Left hindlimb (tissue), 1 donor: ENCODE data around the gene MPC2.

Source experiments
- DNase-seq: peaks from one replicate; pipeline ENCODE4 v3.0.0-alpha.2; 2018

The MPC2 gene

DNA sequence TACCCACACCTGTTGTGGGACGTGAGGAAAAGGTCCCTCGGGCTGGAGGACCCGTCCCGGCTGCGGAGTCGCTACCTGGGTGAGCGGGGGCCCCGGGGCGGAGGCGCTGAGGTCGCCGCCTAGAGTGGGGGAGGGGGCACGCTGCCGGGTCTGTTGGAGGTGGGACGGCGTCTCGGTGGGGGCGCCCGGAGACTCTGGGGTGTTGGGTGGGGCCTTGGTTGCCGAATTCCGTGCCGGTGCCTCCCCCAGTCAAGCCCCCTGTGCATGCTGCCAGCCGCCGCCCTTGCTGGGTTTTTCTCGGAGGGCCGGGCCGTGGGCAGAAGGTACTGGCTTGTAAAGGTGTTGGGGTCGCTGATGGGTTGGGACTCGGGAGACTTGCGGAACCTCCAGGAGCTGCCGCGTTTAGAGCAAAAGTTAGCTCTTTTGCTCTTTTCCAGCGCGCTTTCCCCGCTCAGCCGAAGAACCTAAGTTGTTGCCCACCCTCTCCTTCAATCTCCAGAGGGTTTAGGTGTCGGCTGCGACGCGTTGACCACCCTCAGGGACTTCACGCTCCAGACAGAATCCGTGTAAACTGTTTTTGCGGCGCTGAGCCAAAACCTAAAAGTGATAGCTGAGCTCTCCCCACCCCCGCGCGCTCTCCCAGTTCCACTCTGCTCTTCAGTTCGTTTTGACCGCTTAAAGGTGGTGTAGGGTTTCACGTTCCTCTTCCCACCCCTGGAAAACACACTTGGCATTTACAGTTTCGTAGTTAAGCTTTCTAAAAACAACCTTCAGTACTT, at the start of gene MPC2:
Gene MPC2, minus strand, starts transcription at position 143 of the 779 bp plus-strand sequence. CDS start 1,231 bp downstream, outside the sequence.
- peak; percentile 79 for DNase-seq

DNA sequence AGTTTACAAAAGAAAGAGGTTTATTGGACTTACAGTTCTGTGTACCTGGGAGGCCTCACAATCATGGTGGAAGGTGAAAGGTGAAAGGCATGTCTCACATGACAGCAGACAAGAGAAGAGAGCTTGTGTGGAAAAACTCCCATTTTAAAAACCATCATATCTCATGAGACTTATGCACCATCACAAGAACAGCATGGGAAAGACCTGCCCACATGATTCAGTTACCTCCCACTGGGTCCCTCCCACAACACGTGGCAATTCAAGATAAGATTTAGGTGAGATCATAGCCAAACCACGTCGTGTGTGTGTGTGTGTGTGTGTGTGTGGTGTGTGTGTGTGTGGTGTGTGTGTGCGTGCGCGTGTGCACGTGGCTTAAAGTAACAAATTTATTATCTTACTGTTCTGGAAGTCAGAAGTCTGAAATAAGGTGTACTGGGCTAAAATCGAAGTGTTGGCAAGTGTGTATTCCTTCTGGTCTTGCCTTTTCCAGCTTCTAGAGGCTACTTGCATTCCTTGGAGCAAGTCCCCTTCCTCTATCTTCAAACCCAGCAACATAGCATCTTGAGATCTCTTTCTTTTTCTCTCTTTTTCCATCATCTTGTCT, 48.1 kb upstream of the MPC2 start:
- no peak for DNase-seq

DNA sequence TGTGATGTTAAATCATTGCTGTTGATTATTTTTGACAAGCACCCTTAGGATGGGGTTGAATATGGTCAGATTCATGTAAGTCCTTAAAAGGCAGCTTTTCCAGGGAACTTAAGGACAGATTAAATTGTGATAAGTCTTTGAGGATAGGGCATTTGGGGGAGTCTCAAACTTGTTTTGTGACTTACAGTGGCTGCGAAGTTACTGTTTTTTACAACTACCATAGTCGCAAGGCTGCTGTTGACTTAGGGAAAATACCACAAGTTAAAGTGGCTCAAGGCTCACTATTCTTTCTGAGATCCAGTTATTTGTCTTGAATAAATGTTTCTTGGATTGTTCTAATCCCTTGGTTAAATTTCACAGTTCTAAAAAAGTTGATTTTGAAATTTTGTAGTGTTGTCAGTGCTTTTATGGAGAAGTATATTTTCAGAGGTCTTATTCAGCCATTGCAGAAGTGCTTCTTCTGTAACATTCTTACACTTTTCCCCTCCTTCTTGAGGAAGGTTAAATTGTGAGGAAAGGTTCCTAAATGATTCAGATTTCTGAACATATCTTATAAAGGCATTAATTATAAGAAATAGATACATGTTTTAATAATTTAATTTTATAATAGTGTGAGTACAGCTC, 47.0 kb upstream of the MPC2 start:
- DNase-seq = no peak

DNA sequence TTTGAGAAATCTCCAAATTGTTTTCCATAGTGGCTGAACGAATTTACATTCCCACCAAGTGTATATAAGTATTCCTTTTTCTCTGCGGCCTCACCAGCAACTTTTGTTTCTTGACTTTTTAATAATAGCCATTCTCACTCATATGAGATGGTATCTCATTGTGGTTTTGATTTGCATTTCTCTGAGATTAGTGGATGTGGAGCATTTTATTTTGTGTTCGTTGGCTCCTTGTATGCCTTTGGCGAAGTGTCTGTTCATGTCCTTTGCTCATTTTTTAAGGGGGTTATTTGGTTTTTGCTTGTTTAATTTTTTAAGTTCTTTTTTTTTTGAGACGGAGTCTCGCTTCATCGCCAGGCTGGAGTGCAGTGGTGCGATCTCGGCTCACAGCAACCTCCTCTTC, 45.1 kb upstream of the MPC2 start:
- no peak for DNase-seq

DNA sequence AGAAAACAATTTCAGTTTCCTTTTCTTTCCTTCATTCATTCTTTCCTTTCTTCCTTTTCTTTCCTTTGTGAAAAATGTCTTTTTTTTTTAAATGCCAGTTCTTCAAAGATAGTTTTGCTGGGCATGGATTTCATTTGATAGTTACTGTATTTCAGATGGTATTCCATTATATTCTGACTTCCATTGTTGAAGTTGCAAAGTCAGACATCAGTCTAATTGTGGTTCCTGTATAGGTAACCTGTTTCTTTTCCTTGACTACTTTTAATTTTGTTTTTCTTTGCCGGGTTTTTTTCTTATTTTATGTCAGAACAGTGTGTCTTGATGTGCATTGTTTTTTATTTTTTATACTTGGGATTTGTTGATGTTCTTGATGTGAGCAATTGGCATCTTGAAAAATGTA, 40.4 kb upstream of the MPC2 start:
- no peak for DNase-seq

DNA sequence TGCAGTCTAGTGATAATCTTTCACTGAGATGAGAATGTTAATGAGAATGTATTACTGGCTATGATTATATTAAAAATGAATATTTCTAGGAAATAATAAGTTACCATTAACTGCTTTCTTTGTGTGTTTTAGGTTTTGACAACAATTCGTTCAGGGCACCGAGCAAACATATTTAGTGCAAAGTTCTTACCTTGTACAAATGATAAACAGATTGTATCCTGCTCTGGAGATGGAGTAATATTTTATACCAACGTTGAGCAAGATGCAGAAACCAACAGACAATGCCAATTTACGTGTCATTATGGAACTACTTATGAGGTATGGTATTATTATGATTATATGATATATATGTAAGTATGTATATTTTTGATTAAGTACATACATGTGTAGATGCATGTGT, 37.8 kb upstream of the MPC2 start:
- no peak for DNase-seq

DNA sequence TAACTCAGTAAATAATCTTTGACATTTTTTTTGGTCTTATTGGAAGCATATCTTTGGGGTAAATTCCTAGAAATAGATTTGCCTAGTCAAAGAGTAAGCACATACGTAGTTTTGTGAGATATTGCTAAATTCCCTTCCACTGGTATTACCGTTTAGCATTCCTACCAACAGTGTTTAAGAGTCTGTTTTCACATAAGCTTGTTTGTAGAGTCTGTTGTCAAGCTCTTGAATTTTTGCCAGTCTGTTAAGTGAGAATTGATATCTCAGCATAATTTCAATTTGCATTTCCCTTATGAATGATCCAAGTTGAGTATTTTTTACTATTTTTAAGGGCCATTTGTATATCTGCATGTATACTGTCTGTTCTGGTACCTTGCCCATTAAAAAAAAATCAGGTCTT, 37.0 kb upstream of the MPC2 start:
- DNase-seq = no peak

DNA sequence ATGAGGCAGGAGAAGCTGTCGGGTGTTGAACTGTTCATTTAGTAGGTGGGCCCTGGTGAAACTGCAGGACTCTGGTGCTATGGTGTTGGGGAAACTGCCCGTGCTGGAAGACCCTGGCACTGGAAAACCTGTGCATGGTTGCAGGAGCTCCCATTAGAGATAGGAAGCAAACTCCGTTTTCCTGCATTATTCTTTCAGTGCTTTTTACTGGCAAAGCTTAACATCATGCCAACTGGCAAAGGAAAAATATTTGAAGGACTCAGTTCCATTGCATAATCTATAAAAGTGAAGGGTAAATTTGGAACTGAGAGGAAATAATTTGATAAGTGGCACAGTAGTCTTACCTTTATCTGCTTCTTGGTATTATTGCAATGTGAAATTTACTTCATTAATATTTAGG, 31.7 kb upstream of the MPC2 start:
- DNase-seq = no peak

DNA sequence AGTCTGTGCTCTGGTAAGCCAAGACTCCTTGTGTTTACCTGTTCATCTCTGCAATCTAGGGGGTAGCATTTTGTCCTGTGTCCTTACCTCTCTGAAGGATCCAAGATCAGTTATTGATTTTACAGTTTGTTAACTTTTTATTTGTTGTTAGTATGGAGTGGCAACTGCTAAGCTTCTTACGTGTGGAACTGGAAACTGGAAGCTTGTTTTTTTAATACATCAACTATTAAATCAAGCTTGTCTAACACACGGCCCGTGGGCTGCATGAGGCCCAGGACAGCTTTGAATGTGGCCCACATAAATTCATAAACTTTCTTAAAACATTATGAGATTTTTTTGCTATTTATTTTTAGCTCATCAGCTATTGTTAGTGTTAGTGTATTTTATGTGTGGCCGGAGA, 29.2 kb upstream of the MPC2 start:
- DNase-seq = no peak

DNA sequence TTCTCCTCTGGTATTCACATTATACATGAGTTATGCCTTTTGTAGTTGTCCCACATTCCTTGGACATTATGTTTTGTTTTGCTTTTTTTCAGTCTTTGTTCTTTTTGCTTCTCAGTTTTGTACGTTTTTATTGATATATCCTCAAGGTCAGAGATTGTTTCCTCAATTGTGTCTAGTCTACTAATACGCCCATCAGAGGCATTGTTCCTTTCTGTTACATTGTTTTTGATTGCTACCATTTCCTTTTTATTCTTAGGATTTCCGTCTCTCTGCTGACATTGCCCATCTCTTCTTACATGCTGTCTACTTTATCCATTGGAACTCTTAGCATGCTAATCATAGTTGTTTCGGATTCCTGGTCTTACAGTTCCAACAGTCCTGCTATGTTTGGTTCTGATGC, 27.8 kb upstream of the MPC2 start:
- no peak for DNase-seq

DNA sequence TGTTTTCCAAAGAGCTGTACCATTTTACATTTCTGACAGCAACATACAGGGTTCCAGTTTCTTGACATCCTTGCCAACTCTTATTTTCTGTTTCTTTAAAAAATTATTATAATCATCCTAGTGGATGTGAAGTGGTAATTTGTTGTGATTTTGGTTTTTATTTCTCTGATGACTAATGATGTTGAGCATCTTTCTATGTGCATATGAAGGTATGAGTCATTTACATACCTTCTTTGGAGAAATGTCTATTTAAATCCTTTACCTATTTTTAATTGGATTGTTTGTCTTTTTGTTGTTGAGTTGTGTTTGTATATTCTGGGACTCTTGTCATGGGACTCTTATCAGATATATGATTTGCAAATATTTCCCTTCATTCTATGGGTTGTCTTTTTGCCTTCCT, 20.8 kb upstream of the MPC2 start:
- no peak for DNase-seq

DNA sequence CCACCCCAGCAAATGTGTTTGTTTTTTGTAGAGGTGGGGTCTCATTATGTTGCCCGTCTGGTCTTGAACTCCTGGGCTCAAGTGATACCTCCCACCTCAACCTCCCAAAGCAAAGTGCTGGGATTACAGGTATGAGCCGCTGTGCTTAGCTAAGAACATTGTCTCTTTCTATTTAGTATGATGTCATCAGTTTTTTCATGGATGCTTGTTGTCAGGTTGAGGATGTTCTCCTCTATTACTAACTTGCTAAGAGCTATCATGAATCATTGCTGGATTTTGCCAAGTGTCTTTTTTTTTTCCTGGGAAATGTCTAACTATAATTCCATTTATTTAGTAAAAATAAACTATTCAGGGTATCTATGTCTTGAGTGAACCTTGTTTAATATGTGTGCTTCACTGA, 19.0 kb upstream of the MPC2 start:
- no peak for DNase-seq

DNA sequence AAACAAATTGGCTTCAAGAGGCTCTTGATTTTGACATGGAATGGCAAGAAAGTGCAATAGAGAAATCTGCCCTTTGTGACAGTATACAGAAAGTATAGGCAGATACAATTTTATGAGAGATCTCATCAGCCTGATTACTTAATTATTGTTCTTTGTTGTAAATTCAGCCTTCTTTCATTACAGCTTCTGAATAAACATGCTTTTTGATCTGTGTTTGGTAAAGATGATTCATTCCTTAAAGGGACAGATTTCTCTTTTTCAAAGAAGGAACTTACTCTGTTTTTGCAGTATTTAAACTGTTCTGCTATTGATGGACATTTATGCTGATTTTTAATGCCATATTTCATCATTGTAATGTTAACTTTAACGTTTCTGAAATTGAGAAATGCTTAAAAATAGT, 13.7 kb upstream of the MPC2 start:
- DNase-seq = no peak

DNA sequence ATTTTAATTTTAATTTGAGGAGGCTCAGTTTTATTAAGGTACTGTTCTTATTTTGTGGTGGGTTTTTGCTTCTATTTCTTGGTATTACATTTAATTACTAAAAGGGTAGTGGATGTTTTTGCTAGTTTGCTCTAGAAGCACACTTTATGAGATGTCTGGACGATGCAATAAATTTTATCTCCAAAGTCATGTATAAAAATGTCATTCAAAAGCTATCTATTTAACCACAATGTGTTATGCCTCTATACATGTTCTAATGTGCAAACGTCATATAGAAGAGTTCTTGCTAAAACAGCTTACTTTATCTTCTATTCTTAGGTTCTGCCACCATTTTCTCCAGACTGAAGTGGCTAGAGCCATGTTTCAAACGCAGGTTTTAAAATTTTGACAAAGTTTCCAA, 12.9 kb upstream of the MPC2 start:
- DNase-seq = no peak

DNA sequence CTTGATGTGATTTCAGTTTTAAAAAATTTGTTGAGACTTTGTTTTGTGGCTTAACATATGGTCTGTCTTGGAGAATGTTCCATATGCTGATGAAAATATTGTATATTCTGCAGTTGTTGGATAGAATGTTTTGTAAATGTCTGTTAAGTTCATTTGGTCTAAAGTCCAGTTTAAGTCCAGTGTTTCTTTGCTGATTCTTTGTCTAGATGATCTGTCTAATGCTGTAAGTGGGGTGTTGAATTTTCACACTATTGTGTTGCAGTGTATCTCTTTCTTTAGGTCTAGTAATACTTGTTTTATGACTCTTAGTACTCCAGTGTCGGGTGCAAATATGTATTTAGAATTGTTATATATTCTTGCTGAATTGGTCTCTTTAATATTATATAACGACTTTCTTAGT, 10.9 kb upstream of the MPC2 start:
- no peak for DNase-seq

DNA sequence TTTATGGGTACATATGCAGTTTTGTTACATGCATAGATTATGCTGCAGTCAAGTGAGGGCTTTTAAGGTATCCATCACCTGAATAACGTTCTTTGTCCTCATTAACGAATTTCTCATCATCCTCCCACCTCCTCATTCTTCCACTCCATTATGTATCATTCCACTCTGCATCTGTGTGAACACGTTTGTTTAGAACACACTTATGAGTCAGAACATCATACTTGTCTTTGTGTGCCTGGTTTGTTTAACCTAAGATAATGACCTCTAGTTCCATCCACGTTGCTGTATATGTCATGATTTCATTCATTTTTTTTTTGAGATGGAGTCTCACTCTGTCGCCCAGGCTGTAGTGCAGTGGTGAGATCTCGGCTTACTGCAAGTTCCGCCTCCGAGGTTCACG, 6.7 kb upstream of the MPC2 start:
- no peak for DNase-seq

DNA sequence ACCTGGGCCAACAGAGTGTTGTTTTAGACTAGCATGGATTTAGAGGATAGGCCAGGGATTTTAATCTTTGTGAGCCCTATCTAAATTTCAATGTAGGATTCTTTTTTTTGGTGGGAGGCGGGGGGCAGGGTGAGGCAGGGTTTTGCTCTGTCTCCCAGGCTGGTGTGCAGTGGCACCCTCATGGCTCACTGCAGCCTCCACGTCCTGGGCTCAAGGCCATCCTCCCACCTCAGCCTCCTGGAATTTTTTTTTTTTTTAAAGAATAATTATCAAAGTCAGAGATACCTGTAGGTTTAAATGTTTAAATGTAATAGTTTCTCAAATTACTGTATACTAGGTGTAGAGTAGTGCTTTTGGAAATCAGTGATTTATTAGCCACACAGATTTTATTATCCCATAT, 3.4 kb upstream of the MPC2 start:
- no peak for DNase-seq

DNA sequence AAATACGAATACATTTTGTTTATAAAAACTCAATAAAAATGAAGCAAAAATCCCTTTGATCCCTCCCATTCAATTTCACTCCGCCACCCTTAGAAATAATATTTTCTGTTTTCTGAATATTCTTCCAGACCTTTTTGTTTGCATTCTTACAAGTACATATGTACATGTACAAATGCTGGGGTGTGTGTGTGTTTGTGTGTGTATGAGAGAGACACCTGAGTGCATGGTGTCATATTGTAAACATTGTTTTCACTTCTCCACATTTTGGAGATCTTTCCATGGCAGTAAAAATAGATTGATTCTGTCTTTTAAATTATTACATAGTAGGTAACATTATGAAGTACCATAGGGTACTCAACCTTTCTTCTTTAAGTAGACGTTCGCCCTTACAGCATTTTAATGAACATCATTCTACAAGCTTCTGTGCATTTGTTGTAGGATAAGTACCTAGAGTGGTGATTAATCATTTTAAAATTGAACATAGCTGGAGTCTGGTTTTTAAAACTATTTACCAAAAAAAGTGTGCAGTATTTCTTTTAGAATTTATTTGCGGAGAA, 1.3 kb upstream of the MPC2 start:
- DNase-seq = no peak

DNA sequence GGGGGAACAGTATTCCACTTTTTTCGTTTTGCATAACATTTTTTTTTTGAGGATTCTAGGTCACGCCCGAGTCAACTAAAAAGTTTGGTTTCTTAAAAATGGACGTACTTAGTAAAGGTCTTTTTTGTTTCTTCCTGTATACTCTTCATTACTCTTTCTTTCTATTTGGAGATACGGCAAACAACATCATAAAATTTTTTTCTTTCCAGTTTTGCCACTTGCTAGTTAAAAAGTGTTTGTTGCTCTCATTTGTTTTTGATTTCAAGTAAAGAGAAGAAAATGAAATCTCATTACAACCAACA, 788 bp upstream of the MPC2 start:
- no peak for DNase-seq

DNA sequence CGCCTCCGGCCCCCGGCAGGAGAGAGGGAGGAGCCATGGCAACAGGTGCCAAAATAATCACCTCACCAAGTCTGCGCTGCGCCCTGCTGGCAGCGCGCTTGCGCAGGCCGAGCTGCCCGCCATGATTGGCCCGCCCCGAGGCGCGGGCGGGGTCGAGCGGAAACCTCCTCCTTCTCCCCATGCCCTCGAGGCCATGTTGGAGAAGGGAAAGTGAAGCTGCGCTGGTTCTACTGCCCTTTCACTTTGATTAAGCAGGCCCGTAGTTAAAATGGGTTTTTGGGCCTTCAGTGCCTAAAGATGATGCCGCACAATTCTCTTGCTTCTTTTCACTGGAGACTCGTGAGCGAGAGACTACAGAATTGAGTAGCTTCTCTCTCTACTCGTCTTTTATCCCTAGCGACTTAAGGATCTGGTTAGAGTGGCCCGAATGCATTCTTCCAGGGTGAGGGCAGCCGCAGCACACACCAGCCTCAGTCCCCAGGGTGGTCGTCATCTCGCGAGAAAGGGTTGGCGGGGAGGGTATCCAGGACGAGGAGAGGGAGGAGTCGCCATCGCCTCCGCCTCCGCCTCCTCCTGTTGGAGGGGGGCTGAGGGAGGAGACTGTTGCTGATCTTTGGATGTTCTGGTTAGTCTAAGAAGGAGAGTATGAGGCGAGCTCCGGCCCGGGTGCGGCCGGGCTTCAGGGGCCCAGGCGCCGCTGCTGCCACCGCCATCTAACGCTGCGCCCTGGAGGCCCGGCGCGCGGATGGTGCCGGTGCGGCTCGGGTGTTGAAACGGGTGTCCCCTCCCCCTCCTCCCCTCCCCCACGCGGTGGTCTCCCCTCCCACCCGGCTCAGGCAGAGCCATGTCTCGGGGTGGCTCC, 573 bp downstream of the MPC2 start, which contains the start of gene DCAF6:
Gene DCAF6, plus strand, starts transcription at position 616 of the 862 bp plus-strand sequence. Its CDS starts 229 bp downstream, at position 845.
- DNase-seq = peak; percentile 99

DNA sequence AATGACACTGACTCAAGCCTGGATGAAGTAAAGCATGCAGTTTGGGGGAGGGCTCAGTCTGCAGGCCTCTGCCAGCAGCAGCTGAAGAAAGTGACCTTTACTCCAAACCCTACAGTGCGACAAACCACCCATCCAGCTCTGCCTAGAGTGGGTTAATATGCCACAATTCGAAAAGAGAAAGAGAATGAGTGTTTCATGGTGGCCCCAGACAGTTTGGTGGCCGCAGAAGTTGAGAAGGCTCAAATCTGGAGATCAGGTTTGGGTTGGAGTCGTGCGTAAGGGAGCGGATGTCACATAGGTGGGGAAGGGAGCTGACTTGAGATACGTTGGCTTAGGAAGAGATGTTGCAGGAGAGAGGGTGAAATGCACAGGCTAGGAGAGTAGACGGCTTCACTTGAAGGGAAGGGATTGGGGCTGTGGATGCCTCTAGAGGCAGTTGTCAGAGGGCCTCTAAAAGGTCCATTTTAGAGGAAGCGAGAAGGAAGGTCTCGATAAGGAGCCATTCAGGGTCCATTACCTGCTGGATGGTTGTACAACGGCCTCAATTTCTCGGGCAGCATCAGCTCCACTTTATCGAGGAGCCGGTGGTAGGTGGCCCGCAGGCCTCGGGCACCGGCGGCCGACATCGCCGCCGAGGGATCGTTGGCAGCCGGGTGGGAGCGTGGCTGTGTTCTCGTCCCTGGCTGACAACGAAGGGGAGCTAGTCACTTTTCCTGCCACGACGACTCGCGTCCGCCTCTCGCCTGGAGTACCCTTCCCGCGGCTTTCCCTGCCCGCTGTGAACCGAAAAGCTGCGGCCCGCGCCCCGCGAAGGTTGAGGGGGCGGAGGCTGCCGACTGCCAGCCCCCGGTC, 1.4 kb downstream of the MPC2 start:
- DNase-seq = peak; percentile 45
